ENCODE data around the gene PIH1D1.
A peak's percentile ranks its signal among the peaks of the same experiment; 100 is the strongest.

PIH1D1 gene

GRCh38 chr19:49451430-49452181, at the start of gene PIH1D1:
Gene PIH1D1 (minus strand): TSS chr19:49451814. CDS start chr19:49451574, 240 bp downstream.
- DNase-seq (ENCODE audit: low spot score): peak; percentile 95

- DNase-seq (ENCODE audit: low spot score): no peak
Observed at GRCh38 chr19:49499030-49499670, 47.5 kb upstream of the PIH1D1 start.

GRCh38 chr19:49498475-49498874, 46.9 kb upstream of the PIH1D1 start:
- DNase-seq (ENCODE audit: low spot score): no peak

GRCh38 chr19:49497789-49498103, 46.1 kb upstream of the PIH1D1 start:
- DNase-seq (ENCODE audit: low spot score): peak; percentile 59

- no peak for DNase-seq (ENCODE audit: low spot score)
Observed at GRCh38 chr19:49497047-49497788, 45.6 kb upstream of the PIH1D1 start.

GRCh38 chr19:49496574-49497008, 45.0 kb upstream of the PIH1D1 start:
- no peak for DNase-seq (ENCODE audit: low spot score)

GRCh38 chr19:49492573-49493405, 41.2 kb upstream of the PIH1D1 start:
- no peak for DNase-seq (ENCODE audit: low spot score)

GRCh38 chr19:49491804-49492572, 40.4 kb upstream of the PIH1D1 start:
- DNase-seq (ENCODE audit: low spot score): no peak

- no peak for DNase-seq (ENCODE audit: low spot score)
Observed at GRCh38 chr19:49491030-49491803, 39.6 kb upstream of the PIH1D1 start.

- no peak for DNase-seq (ENCODE audit: low spot score)
Observed at GRCh38 chr19:49490287-49491029, 38.8 kb upstream of the PIH1D1 start.

GRCh38 chr19:49489601-49490167, 38.1 kb upstream of the PIH1D1 start:
- DNase-seq (ENCODE audit: low spot score): no peak

- no peak for DNase-seq (ENCODE audit: low spot score)
Observed at GRCh38 chr19:49488863-49489537, 37.4 kb upstream of the PIH1D1 start.

GRCh38 chr19:49488046-49488862, 36.6 kb upstream of the PIH1D1 start:
- DNase-seq (ENCODE audit: low spot score): no peak

- peak; percentile 100 for DNase-seq (ENCODE audit: low spot score)
Observed at GRCh38 chr19:49487277-49488045, 35.8 kb upstream of the PIH1D1 start, which contains the start of gene RPL13A. Gene RPL13A (plus strand): TSS chr19:49487608. CDS start chr19:49487630, 22 bp downstream.

GRCh38 chr19:49486710-49487276, 35.2 kb upstream of the PIH1D1 start:
- no peak for DNase-seq (ENCODE audit: low spot score)

GRCh38 chr19:49486232-49486631, 34.6 kb upstream of the PIH1D1 start:
- no peak for DNase-seq (ENCODE audit: low spot score)

Data from left forelimb (tissue), 1 donor.